ENCODE data around the gene STIMATE. TPM values are rescaled to one million over a fixed set of nuclear protein-coding genes. Genes with fewer than 3 reads are reported as not detected.

STIMATE gene
- total and polyA plus RNA-seq, 9 of the 15 experiments (the other 6 are each of a cell fraction or from before 2014, with no cell fraction given) = 0.14 to 7.7 (median 4.9) TPM

DNA sequence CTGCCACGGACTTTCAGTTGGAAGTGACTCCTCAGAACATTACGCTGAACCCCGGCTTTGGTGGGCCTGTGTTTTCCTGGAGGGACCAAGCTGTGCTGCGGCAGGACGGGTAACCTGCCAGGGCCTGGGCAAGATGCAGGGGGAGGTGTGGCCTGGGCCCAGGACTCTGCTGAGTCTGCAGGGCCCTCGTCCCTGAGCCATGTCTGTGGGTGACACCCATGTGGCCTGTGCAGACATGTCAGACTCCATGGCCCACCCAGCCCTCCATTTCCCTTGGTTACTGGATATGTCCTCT, 107.7 kb downstream of the STIMATE start:
- ChIA-PET POLR2A (interaction anchor here (0.7 kb wide), 1 partner anchor 301 kb away, joined by 3 read pairs; no protein-coding TSS in a partner anchor), CTCF (ENCODE audit: low intra/inter-chr PET ratio) (no interaction called here)
- Histone ChIP-seq H3K36me3 (ENCODE audit: control insufficient read depth, insufficient read depth, low read length) (no peaks in the 10 kb centered on the region), H3K4me3 (no peak overlapping the region), H2AFZ (ENCODE audit: low read depth, low read length) (no peak overlapping the region), H3K4me2 (ENCODE audit: insufficient read depth, low read length) (no peak overlapping the region), H3K27ac (ENCODE audit: extremely low read depth, low read depth, low read length) (no peak overlapping the region), H4K20me1 (replicated peaks; ENCODE audit: control insufficient read depth, insufficient read depth, low read length) (no peaks in the 10 kb centered on the region), H3K79me2 (ENCODE audit: control insufficient read depth, insufficient read depth, low read length) (no peaks in the 10 kb centered on the region), H3K27me3 (ENCODE audit: control insufficient read depth in 2 of 2, insufficient read depth in 2 of 2, low read length in 2 of 2) (peaks cover 0 to 23% of the 10 kb centered on the region in 2 experiments; a peak in 3 of 5 replicates), H3K9ac (ENCODE audit: insufficient read depth in 1 of 2, low read depth in 2 of 2, low read length in 2 of 2) (no peak overlapping the region), H3K9me1 (ENCODE audit: control insufficient read depth, insufficient read depth, low read length) (no peaks in the 10 kb centered on the region), H3K4me1 (replicated peaks in 1 of 2; ENCODE audit: control insufficient read depth in 2 of 2, insufficient read depth in 2 of 2, low read length in 2 of 2) (peaks cover 0 to 11% of the 10 kb centered on the region in 2 experiments; a peak in 2 of 5 replicates), H3K9me3 (replicated peaks; ENCODE audit: control insufficient read depth, insufficient read depth, low read depth, low read length) (no peaks in the 10 kb centered on the region)
- in situ Hi-C loops (cut with MboI) (no loop called here), intact Hi-C loops (cut with micrococcal nuclease) (no loop called here)
- ATAC-seq = no peak
- DNase-seq (ENCODE audit: extremely low read depth in 1 of 4, low spot score in 3 of 4) = no peak
- 27% methylated on average over 6 of the region's 6 CpGs for WGBS (ENCODE audit: insufficient coverage, low coverage, missing lambda C conversion rate)
- no peak for FAIRE-seq
- TF ChIP-seq ZZZ3 (IDR thresholded peaks at IDR 0.05) (no peak), XRCC5 (IDR thresholded peaks at IDR 0.05; ENCODE audit: low read depth, low read length) (no peak), TCF7L2 (IDR thresholded peaks at IDR 0.05; ENCODE audit: low read depth, low read length) (no peak), LARP7 (IDR thresholded peaks at IDR 0.05) (no peak), GATAD2A (IDR thresholded peaks at IDR 0.05) (no peak), RHOXF2B (CRISPR knock-in tag; conservative IDR thresholded peaks at IDR 0.05) (no peak), MEF2A (IDR thresholded peaks at IDR 0.05; ENCODE audit: control insufficient read depth, low read depth, low read length) (no peak)
- TF ChIP-seq, protein P1, sequence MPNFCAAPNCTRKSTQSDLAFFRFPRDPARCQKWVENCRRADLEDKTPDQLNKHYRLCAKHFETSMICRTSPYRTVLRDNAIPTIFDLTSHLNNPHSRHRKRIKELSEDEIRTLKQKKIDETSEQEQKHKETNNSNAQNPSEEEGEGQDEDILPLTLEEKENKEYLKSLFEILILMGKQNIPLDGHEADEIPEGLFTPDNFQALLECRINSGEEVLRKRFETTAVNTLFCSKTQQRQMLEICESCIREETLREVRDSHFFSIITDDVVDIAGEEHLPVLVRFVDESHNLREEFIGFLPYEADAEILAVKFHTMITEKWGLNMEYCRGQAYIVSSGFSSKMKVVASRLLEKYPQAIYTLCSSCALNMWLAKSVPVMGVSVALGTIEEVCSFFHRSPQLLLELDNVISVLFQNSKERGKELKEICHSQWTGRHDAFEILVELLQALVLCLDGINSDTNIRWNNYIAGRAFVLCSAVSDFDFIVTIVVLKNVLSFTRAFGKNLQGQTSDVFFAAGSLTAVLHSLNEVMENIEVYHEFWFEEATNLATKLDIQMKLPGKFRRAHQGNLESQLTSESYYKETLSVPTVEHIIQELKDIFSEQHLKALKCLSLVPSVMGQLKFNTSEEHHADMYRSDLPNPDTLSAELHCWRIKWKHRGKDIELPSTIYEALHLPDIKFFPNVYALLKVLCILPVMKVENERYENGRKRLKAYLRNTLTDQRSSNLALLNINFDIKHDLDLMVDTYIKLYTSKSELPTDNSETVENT (CRISPR knock-in tag; IDR thresholded peaks at IDR 0.05) = no peak
- TF ChIP-seq, protein P2, sequence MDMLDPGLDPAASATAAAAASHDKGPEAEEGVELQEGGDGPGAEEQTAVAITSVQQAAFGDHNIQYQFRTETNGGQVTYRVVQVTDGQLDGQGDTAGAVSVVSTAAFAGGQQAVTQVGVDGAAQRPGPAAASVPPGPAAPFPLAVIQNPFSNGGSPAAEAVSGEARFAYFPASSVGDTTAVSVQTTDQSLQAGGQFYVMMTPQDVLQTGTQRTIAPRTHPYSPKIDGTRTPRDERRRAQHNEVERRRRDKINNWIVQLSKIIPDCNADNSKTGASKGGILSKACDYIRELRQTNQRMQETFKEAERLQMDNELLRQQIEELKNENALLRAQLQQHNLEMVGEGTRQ (CRISPR knock-in tag; IDR thresholded peaks at IDR 0.05) = no peak
- TF ChIP-seq, protein P3, sequence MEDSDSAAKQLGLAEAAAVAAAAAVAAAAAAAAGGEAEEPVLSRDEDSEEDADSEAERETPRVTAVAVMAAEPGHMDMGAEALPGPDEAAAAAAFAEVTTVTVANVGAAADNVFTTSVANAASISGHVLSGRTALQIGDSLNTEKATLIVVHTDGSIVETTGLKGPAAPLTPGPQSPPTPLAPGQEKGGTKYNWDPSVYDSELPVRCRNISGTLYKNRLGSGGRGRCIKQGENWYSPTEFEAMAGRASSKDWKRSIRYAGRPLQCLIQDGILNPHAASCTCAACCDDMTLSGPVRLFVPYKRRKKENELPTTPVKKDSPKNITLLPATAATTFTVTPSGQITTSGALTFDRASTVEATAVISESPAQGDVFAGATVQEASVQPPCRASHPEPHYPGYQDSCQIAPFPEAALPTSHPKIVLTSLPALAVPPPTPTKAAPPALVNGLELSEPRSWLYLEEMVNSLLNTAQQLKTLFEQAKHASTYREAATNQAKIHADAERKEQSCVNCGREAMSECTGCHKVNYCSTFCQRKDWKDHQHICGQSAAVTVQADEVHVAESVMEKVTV (CRISPR knock-in tag; IDR thresholded peaks at IDR 0.05) = no peak
- TF ChIP-seq, protein P4, sequence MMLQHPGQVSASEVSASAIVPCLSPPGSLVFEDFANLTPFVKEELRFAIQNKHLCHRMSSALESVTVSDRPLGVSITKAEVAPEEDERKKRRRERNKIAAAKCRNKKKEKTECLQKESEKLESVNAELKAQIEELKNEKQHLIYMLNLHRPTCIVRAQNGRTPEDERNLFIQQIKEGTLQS (IDR thresholded peaks at IDR 0.05) = no peak
- TF ChIP-seq, protein P4 (CRISPR knock-in tag; conservative IDR thresholded peaks at IDR 0.05) = no peak
- no TSS peak for BruUV-seq (replicated peaks)

All from K562 (cell line).